ENCODE measurements around the gene OOSP1. TPM values are rescaled to one million over a fixed set of nuclear protein-coding genes. Genes with fewer than 3 reads are reported as not detected.
"Not testable (repeated sequence)": the region's sequence is repeated elsewhere in the genome, so short reads cannot be mapped to it uniquely, and the experiment has no call there.

OOSP1 gene
- polyA plus RNA-seq: not detected

DNA sequence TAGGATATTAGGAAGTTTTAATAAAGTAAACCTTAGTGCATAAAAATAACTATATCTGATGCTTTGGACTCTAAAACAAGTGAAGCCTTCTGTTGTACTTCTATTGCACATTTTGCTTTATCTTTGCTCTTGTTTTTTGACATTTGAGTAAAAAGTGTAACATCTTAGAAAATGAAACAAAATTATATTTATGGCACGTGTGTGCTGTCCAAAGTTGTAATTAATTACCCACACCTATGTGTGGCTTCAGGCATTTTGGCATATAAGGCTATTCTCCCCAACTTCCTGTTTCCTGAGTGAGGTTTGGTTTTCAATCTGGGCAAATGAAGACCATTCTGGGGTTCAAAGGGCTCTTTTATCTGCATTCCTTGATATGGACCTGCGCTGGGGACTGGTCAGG lies at the start of gene OOSP1:
Gene OOSP1 (plus strand): TSS at position 301 of the 400 bp plus-strand sequence. CDS start 23 bp downstream, at position 324.
- no peak within 1 kb of the TSS for H3K27ac ChIP-seq (ENCODE audit: low read depth, low read length)
- 43 to 50% (median 47%) methylated on average over 2 of the region's 2 CpGs for WGBS, 3 donors

- H3K27ac ChIP-seq (ENCODE audit: low read depth, low read length): no peak overlapping the region
- WGBS, 3 donors: 21 to 67% (median 24%) methylated on average over 4 of the region's 4 CpGs
Observed at GRCh38 chr11:59891781-59892181, 46.5 kb upstream of the OOSP1 start.

GRCh38 chr11:59894616-59895015 lies 43.6 kb upstream of the OOSP1 start:
- WGBS, 3 donors: 86 to 100% (median 93%) methylated on average over 1 of the region's 1 CpG
- no peak overlapping the region for H3K27ac ChIP-seq (ENCODE audit: low read depth, low read length)

- 96 to 97% (median 96%) methylated on average over 31 of the region's 31 CpGs for WGBS, 3 donors
- H3K27ac ChIP-seq (ENCODE audit: low read depth, low read length): no peak overlapping the region
Observed at GRCh38 chr11:59898046-59898445, 40.2 kb upstream of the OOSP1 start.

DNA sequence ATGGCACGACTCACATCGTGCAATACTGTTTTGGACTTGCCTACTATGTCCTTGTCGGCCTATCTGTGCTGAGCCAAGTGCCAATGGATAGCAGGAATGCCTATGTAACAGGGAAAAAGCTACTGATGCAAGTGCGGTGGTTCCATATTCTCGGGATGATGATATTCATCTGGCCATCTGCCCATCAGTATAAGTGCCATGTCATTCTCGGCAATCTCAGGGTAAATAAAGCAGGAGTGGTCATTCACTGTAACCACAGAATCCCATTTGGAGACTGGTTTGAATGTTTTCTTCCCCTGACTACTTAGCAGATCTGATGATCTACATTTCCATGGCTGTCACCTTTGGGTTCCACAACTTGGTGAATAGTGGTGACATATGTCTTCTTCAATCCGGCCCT lies 39.6 kb upstream of the OOSP1 start:
- H3K27ac ChIP-seq (ENCODE audit: low read depth, low read length): no peak overlapping the region
- WGBS, 3 donors: 88 to 91% (median 90%) methylated on average over 7 of the region's 7 CpGs

DNA sequence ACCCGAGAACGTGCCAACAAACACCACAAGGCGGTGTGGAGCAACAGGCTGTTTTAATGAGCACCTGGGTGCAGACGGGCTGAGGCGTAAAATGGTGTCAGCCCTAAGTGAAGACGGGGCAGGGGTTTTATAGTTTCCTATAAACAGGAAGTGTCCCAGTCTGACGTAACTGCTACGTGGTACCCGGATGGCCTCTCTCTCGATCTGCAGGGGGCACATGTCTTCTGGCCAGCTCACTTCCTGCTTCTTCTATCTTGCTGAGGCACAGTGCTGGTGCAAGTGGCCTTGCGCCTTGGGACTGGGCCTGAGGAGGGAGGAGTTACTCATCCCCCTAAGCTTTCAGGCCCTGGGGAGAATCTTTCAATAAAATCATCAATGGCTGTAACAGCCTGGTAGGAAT lies 38.7 kb upstream of the OOSP1 start:
- 62 to 85% (median 63%) methylated on average over 11 of the region's 11 CpGs for WGBS, 3 donors
- no peak overlapping the region for H3K27ac ChIP-seq (ENCODE audit: low read depth, low read length)

DNA sequence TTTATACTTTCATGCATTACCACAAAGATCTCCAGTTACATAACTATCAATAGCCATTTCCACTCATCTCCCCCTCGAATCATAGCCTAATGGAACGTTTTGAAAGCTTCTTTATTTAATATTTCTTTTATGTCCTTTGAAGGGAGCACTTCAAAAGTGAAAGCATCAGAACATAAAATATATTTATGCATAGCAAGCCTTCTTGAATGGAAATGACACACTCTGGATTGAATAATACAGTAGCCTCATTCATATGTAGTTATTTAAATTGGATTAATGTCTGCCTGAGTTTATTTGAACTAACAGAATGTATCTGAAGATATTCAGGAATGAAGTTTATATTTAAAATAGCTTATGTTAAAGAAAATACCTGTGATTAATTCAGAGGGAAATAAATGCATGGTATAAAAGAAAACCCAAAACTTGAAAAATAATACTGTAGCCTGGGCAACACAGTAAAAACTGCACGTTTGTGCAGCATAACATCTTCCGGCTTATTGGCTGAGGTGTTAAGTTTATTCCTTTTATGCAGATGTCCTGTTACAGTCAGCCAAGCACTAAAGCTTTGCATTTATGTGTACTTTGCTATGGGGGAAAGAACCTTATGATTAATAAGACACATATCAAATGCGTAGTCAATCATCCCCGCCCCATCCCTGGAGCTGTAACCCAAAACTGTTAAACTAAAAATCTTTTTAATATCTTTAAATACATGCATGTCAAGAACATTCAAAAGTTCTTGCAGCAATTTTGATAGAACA lies 37.7 kb upstream of the OOSP1 start:
- WGBS, 3 donors: 72 to 81% (median 73%) methylated on average over 6 of the region's 6 CpGs

DNA sequence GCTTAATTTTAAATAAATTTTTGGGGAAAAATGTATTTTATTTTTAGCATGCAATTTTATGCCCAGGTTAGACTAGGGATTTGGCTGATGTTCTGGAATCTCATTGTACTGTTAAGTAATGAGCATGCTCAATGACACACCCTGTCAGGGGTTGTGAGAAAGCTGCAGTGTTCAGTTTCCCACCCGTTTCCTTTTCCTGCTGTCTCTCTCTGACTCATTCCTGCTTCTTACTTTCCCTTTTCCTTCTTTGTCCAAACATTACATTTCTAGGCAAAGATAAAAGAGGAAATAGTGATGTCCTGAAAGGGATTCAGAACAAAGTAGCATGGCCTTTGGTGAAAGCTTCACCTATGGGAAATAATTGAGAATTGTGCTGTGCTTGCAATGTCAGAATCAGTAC lies 36.9 kb upstream of the OOSP1 start:
- WGBS, 3 donors: 26 to 59% (median 34%) methylated on average over 1 of the region's 1 CpG
- no peak overlapping the region for H3K27ac ChIP-seq (ENCODE audit: low read depth, low read length)

More for the DNA sequence above, 37.7 kb upstream of the OOSP1 start:
- H3K27ac ChIP-seq (ENCODE audit: low read depth, low read length): no peak overlapping the region

GRCh38 chr11:59903569-59903968 lies 34.7 kb upstream of the OOSP1 start:
- WGBS, 3 donors: 90 to 98% (median 94%) methylated on average over 2 of the region's 2 CpGs
- H3K27ac ChIP-seq (ENCODE audit: low read depth, low read length): not testable (repeated sequence)

DNA sequence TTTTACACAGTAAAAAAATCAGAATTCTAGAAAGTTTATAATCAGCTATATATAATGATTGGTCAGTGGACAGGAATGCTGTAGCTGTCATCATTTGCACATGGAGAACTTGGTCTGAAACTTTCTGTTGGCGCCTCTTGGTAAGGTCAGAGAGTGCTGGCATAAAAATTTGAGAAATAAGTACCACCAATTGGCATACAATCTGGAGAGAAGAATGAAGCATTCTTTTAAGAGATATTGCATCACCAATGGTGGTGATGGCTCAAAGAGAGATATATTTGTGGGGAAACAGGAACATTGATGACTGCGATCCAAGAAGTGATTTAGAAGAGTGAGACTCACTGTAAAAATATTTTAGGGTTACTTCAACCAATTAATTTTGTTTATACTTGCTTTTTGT lies 19.8 kb upstream of the OOSP1 start:
- no peak overlapping the region for H3K27ac ChIP-seq (ENCODE audit: low read depth, low read length)
- WGBS, 3 donors: 83 to 99% (median 92%) methylated on average over 2 of the region's 2 CpGs

DNA sequence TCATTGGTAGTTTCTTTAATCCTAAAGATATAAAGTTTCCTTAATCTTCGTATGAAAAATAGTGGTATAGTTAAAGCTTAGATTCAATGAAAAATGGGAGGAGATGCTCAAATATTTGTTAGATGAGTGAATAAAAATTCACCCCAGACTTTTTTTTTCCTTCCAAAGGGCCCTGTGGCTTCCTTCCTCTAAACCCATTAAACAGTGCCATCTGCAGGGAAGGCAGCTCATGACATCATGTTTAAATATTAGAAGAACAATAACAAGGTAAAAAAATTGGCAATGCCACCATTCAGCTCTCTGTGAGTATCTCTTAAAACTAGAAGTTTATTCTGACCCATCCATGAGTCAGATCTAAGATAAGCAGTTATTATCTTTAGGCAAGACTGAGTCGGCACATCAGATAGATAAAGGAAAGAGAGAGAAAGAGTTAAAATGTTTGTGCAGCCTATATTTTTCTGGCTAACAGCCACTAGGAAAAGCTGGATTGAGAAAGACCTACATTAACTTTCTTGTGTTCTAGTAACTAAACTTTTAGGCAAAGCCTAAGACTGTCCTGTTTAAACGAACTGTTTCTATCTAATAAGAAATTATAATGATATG lies 19.1 kb upstream of the OOSP1 start:
- no peak overlapping the region for H3K27ac ChIP-seq (ENCODE audit: low read depth, low read length)
- 48 to 62% (median 54%) methylated on average over 3 of the region's 3 CpGs for WGBS, 3 donors

DNA sequence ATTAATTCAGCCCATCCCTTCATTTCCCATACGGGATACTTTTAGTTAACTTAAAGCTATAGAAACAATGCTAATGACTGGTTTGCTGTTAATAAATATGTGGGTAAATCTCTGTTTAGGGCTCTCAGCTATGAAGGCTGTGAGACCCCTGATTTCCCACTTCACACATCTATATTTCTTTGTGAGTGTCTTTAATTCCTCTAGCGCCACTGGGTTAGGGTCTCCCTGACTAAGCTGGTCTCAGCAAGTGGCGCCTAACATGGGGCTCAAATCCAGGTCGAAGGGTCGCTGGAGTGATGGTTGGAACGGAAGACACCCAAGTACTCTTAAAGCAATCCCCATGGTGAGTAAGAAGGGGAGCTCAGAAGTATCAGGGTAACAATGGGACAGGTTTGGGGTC lies 14.4 kb upstream of the OOSP1 start:
- H3K27ac ChIP-seq (ENCODE audit: low read depth, low read length): no peak overlapping the region
- 93 to 94% (median 94%) methylated on average over 6 of the region's 6 CpGs for WGBS, 3 donors

GRCh38 chr11:59931688-59932087 lies 6.5 kb upstream of the OOSP1 start:
- no peak overlapping the region for H3K27ac ChIP-seq (ENCODE audit: low read depth, low read length)
- 64 to 92% (median 90%) methylated on average over 1 of the region's 1 CpG for WGBS, 3 donors

- WGBS, 3 donors: 93 to 98% (median 96%) methylated on average over 3 of the region's 3 CpGs
- H3K27ac ChIP-seq (ENCODE audit: low read depth, low read length): no peak overlapping the region
Observed at GRCh38 chr11:59938718-59939117, 486 bp downstream of the OOSP1 start.

DNA sequence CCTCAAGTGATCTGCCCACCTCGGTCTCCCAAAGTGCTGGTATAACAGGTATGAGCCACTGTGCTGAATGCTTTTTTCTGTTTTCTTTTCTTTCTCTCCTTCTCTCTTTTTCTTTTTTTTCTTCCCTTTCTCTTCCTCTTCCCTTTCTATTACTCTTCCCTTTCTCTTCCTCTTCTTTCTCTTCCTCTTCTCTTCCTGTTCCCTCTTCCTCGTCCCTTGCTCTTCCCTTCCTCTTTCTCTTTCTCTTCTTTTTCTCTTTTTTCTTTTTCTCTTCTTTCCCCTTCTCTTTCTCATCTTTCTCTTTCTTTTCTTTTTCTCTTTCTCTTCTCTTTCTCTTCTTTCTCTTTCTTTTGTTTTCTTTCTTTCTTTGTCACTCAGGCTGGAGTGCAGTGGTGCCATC lies 1.2 kb downstream of the OOSP1 start:
- WGBS, 3 donors: 60 to 89% (median 74%) methylated on average over 2 of the region's 2 CpGs
- no peak overlapping the region for H3K27ac ChIP-seq (ENCODE audit: low read depth, low read length)

GRCh38 chr11:59941091-59941490 lies 2.9 kb downstream of the OOSP1 start:
- 89 to 91% (median 89%) methylated on average over 4 of the region's 4 CpGs for WGBS, 3 donors

GRCh38 chr11:59943997-59944714 lies 5.9 kb downstream of the OOSP1 start:
- no peak overlapping the region for H3K27ac ChIP-seq (ENCODE audit: low read depth, low read length)
- WGBS, 3 donors: 90 to 91% (median 91%) methylated on average over 3 of the region's 3 CpGs

More at GRCh38 chr11:59941091-59941490, 2.9 kb downstream of the OOSP1 start:
- no peak overlapping the region for H3K27ac ChIP-seq (ENCODE audit: low read depth, low read length)

- H3K27ac ChIP-seq (ENCODE audit: low read depth, low read length): no peak overlapping the region
- 59 to 71% (median 64%) methylated on average over 2 of the region's 2 CpGs for WGBS, 3 donors
Observed at GRCh38 chr11:59944720-59945119, 6.5 kb downstream of the OOSP1 start.

DNA sequence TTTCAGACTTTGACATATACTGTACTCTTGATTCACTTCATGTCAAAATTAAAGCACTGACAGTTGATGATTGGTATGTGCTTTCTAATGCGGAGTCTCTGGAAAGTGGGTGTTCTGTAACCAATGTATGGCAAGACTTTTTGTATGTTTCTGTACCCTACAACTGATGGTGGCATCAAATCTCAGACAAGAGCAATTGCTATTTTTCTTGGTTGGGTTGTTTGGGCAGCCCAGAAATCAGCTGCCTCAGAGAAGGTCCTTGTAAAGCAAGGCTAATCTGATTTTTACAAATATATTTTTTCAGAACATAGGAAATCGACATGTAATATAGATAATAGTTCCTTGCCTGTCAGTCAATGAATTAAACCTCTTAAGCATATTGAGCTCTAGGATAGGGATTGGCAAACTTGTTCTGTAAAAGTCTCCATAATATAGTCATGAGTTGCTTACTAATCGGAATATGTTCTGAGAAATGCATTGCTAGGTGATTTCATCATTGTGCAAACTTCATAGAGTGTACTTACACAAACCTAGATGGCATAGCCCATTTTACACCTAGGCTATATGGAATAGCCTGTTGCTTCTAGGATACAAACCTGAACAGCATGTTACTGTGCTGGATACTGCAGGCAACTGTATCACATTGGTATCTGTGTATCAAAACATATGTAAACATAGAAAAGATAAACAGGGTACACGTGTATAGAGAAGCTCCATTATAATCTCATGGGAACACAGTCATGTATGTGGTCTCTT lies 15.4 kb downstream of the OOSP1 start:
- H3K27ac ChIP-seq (ENCODE audit: low read depth, low read length): no peak overlapping the region
- WGBS, 3 donors: 67 to 73% (median 70%) methylated on average over 4 of the region's 4 CpGs

Data from adipose tissue (tissue), 3 donors.